Measurements from ENCODE around the gene HP1BP3. TPM values are rescaled to one million over a fixed set of nuclear protein-coding genes. Genes with fewer than 3 reads are reported as not detected.
"Not testable (repeated sequence)": the region's sequence is repeated elsewhere in the genome, so short reads cannot be mapped to it uniquely, and the experiment has no call there.

Gene HP1BP3
- total and polyA plus RNA-seq, 10 donors: 47.3 to 272 (median 195) TPM

DNA sequence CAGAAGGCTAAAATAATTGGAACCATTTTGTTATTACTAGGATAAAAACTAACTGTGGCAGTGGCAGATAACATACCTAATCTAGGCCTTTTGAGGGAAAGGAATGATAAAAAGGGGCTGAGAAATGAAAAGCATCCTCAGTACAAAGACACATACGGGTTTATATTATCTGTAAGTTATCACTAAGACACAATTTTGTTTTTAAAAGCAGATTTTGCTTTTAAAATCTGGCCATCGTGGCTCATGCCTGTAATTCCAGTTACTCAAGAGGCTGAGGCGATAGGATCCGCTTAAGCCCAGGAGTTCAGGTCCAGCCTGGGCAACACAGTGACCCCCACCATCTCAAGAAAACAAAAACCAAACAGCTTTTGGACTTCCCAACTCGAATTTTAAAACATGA is 24.8 kb upstream of the HP1BP3 start:
- TF ChIP-seq POLR2AphosphoS5 (IDR thresholded peaks at IDR 0.05) (no peak), POLR2A (IDR thresholded peaks at IDR 0.05) (no peak)
- TF ChIP-seq, protein P1, sequence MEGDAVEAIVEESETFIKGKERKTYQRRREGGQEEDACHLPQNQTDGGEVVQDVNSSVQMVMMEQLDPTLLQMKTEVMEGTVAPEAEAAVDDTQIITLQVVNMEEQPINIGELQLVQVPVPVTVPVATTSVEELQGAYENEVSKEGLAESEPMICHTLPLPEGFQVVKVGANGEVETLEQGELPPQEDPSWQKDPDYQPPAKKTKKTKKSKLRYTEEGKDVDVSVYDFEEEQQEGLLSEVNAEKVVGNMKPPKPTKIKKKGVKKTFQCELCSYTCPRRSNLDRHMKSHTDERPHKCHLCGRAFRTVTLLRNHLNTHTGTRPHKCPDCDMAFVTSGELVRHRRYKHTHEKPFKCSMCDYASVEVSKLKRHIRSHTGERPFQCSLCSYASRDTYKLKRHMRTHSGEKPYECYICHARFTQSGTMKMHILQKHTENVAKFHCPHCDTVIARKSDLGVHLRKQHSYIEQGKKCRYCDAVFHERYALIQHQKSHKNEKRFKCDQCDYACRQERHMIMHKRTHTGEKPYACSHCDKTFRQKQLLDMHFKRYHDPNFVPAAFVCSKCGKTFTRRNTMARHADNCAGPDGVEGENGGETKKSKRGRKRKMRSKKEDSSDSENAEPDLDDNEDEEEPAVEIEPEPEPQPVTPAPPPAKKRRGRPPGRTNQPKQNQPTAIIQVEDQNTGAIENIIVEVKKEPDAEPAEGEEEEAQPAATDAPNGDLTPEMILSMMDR (IDR thresholded peaks at IDR 0.05 in 8 of 11, conservative IDR thresholded peaks at IDR 0.05 in 3 of 11): no peak
- Histone ChIP-seq H3K27me3 (replicated peaks in 1 of 7) (no peaks in the 10 kb centered on the region), H3K4me3 (no peak overlapping the region), H3K27ac (no peak overlapping the region), H3K36me3 (peaks cover 0 to 72% (median 17%) of the 10 kb centered on the region in 6 donors), H3K4me1 (no peaks in the 10 kb centered on the region), H3K9me3 (no peaks in the 10 kb centered on the region)
- intact Hi-C loops (cut with DNase I; ENCODE audit: low total_unique reads): no loop called here
- DNase-seq: no peak
- 92 to 96% (median 95%) methylated on average over 5 of the region's 5 CpGs for WGBS, 5 donors

DNA sequence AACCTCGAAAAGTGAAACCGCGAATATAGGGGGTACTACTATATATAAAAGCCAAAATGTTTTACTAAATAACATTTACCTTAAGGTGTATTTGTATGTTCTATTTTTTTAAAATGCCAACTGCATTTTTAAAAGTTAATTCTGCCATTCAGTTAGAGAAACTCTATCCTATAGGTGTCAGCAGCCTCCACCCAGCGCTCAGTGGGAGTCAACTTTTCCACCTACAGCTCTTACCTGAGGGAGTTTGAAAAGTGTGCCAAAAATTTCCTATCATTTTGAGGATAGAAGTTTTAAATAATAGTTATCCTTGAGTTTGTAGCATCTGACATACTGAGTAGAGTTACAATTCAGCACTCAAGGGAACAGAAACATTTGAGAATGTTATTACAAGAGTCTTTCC is 6.1 kb upstream of the HP1BP3 start:
- TF ChIP-seq POLR2AphosphoS5 (IDR thresholded peaks at IDR 0.05) (no peak), POLR2A (IDR thresholded peaks at IDR 0.05) (no peak)
- TF ChIP-seq, protein P1 (IDR thresholded peaks at IDR 0.05 in 8 of 11, conservative IDR thresholded peaks at IDR 0.05 in 3 of 11): no peak
- H3K4me1 ChIP-seq: peaks cover 0 to 6% (median 1%) of the 10 kb centered on the region in 6 donors
- no peaks in the 10 kb centered on the region for H3K27me3 ChIP-seq (replicated peaks in 1 of 7)
- H3K9me3 ChIP-seq: no peaks in the 10 kb centered on the region
- 95 to 99% (median 97%) methylated on average over 4 of the region's 4 CpGs for WGBS, 5 donors
- intact Hi-C loops (cut with DNase I; ENCODE audit: low total_unique reads): no loop called here
- no peak overlapping the region for H3K27ac ChIP-seq
- H3K36me3 ChIP-seq: no peaks in the 10 kb centered on the region
- H3K4me3 ChIP-seq: no peak overlapping the region
- no peak for DNase-seq

DNA sequence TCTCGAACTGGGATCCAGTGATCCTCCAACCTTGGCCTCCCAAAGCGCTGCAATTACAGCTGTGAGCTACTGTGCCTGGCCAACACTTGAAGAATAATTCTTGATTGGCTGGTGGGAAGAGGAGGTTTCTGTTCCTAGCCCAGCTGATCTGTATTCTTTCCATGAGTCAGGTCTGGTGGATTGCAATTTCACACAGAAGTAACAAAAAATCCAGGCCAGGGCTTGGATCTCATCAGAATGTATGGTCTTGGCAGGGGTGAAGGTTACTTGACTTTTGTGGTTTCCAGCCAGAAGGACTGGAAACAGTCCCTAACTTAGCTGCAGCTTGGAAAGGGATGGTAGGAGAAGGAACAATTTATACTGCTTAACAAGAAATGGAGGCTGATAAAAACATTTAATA is 5.1 kb upstream of the HP1BP3 start:
- H3K4me3 ChIP-seq: no peak overlapping the region
- 82 to 91% (median 84%) methylated on average over 2 of the region's 2 CpGs for WGBS, 5 donors
- intact Hi-C loops (cut with DNase I; ENCODE audit: low total_unique reads): no loop called here

DNA sequence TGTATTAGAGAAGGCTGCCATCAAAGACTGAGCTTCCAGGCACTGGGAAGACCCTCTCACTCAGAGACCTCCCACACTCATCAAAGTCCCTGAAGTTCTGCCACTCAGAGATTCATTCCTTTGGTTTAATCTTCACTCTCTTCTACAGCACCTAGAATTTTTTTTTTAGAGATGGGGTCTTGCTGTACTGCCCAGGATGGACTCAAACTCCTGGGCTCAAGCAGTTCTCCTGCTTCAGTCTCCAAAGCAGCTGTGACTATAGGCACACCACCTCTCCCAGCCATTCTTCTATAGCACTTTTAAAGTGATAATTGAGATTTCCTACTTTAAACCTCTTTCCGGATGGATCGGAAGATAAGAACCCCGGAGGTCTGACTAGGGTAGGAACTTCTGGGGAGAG is 3.7 kb upstream of the HP1BP3 start:
- TF ChIP-seq POLR2A (IDR thresholded peaks at IDR 0.05): no peak
- TF ChIP-seq, protein P1 (IDR thresholded peaks at IDR 0.05 in 8 of 11, conservative IDR thresholded peaks at IDR 0.05 in 3 of 11): no peak
- TF ChIP-seq POLR2AphosphoS5 (IDR thresholded peaks at IDR 0.05): no peak
- Histone ChIP-seq H3K36me3 (no peaks in the 10 kb centered on the region), H3K4me3 (no peak overlapping the region), H3K27me3 (replicated peaks in 1 of 7) (no peaks in the 10 kb centered on the region), H3K27ac (no peak overlapping the region), H3K4me1 (peaks cover 0 to 16% (median 11%) of the 10 kb centered on the region in 6 donors), H3K9me3 (no peaks in the 10 kb centered on the region)
- intact Hi-C loops (cut with DNase I; ENCODE audit: low total_unique reads): no loop called here
- DNase-seq: no peak
- 82 to 92% (median 86%) methylated on average over 3 of the region's 3 CpGs for WGBS, 5 donors

More for the DNA sequence above, 5.1 kb upstream of the HP1BP3 start:
- no peaks in the 10 kb centered on the region for H3K36me3 ChIP-seq
- no peaks in the 10 kb centered on the region for H3K9me3 ChIP-seq
- TF ChIP-seq, protein P1 (IDR thresholded peaks at IDR 0.05 in 8 of 11, conservative IDR thresholded peaks at IDR 0.05 in 3 of 11): no peak
- TF ChIP-seq POLR2AphosphoS5 (IDR thresholded peaks at IDR 0.05): peak in 1 of 3 donors; percentile 14
- no peak overlapping the region for H3K27ac ChIP-seq
- DNase-seq: no peak
- peaks cover 0 to 14% (median 10%) of the 10 kb centered on the region in 6 donors for H3K4me1 ChIP-seq
- no peaks in the 10 kb centered on the region for H3K27me3 ChIP-seq (replicated peaks in 1 of 7)

DNA sequence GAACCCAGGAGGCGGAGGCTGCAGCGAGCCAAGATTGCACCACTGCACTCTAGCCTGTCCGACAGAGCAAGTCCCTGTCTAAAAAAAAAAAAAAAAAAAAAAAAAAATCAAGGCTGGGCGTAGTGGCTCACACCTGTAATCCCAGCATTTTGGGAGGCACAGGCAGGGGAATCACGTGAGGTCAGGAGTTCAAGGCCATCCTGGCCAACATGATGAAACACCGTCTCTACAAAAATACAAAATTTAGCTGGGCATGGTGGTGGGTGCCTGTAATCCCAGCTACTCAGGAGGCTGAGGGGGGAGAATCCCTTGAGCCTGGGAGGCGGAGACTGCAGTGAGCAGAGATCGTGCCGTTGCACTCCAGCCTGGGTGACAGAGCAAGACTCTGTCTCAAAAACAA is 2.5 kb upstream of the HP1BP3 start:
- not testable (repeated sequence) for H3K27me3 ChIP-seq (replicated peaks in 1 of 7); H3K9me3 ChIP-seq; DNase-seq; H3K27ac ChIP-seq; H3K4me3 ChIP-seq; H3K36me3 ChIP-seq
- WGBS, 5 donors: 91 to 96% (median 93%) methylated on average over 9 of the region's 9 CpGs
- intact Hi-C loops (cut with DNase I; ENCODE audit: low total_unique reads): loop anchor here (10.0 kb wide), 1 partner anchor 385 kb away; the partner anchor contains the start of gene EIF4G3
- H3K4me1 ChIP-seq: peaks cover 9 to 28% (median 23%) of the 10 kb centered on the region in 6 donors
